Left ventricle myocardium inferior (tissue), 1 donor: ENCODE data around the gene TIGIT. TPM values are rescaled to one million over a fixed set of nuclear protein-coding genes. Genes with fewer than 3 reads are reported as not detected.
"Not testable (repeated sequence)": the region's sequence is repeated elsewhere in the genome, so short reads cannot be mapped to it uniquely, and the experiment has no call there.

Source experiments
- DNase-seq: peaks from one replicate; pipeline ENCODE4 v3.0.0-alpha.2; 2020
- H3K27ac ChIP-seq: fragments of 200-600 bp; replicated peaks from 2 replicates; pipeline ENCODE4 v1.8.0; 2021
- H3K27me3 ChIP-seq: fragments of 200-600 bp; 2 replicates; pipeline ENCODE4 v1.8.0; 2021; ENCODE audit warnings: low read depth
- H3K36me3 ChIP-seq: fragments of 200-600 bp; 2 replicates; pipeline ENCODE4 v1.8.0; 2021
- H3K4me1 ChIP-seq: fragments of 200-600 bp; 2 replicates; pipeline ENCODE4 v1.8.0; 2021
- H3K4me3 ChIP-seq: fragments of 200-600 bp; 2 replicates; pipeline ENCODE4 v1.8.0; 2021; ENCODE audit warnings: mild to moderate bottlenecking, moderate library complexity
- H3K9me3 ChIP-seq: fragments of 200-600 bp; replicated peaks from 2 replicates; pipeline ENCODE4 v1.8.0; 2021
- CTCF ChIP-seq: fragments of 200-600 bp; IDR thresholded peaks from 2 replicates; pipeline ENCODE4 v1.8.0; 2021; ENCODE audit warnings: antibody characterized with exemption, mild to moderate bottlenecking, borderline replicate concordance
- intact Hi-C: fragments of 100-400 bp; cut with micrococcal nuclease; formaldehyde crosslinking; loops from one replicate; pipeline ENCODE4 v1.11.0; 2022
- total RNA-seq: library from RNA; stranded (reverse); fragmentation: NEBNext Ultra II Directional; extraction: Animal tissue kit (Norgen Biotek cat#: 25700); gene quantifications from one replicate; pipeline ENCODE4 v1.2.1, GENCODE V29; 2021
- donor health status: DM: no; HTN: yes; CAD: no; lungs with severe emphysema.

Gene TIGIT
- total RNA-seq, 1 donor from 2014 or later: not detected

- H3K27ac ChIP-seq: no peak overlapping the region
- TF ChIP-seq CTCF: no peak
- no peak overlapping the region for H3K4me3 ChIP-seq
- H3K27me3 ChIP-seq: no peaks in the 10 kb centered on the region
- H3K9me3 ChIP-seq: peaks cover 49% of the 10 kb centered on the region
- intact Hi-C loops: no loop called here
- H3K4me1 ChIP-seq: no peaks in the 10 kb centered on the region
- no peaks in the 10 kb centered on the region for H3K36me3 ChIP-seq
- DNase-seq: no peak
Observed at GRCh38 chr3:114270019-114270418, 23.8 kb upstream of the TIGIT start.

- no peaks in the 10 kb centered on the region for H3K36me3 ChIP-seq
- no peaks in the 10 kb centered on the region for H3K27me3 ChIP-seq
- H3K27ac ChIP-seq: no peak overlapping the region
- intact Hi-C loops: no loop called here
- no peak for DNase-seq
- H3K4me3 ChIP-seq: no peak overlapping the region
- H3K9me3 ChIP-seq: peaks cover 32% of the 10 kb centered on the region
- no peaks in the 10 kb centered on the region for H3K4me1 ChIP-seq
- TF ChIP-seq CTCF: no peak
Observed at GRCh38 chr3:114272271-114272670, 21.6 kb upstream of the TIGIT start.

GRCh38 chr3:114274929-114275328 is 18.9 kb upstream of the TIGIT start:
- intact Hi-C loops: no loop called here
- no peak for DNase-seq
- H3K36me3 ChIP-seq: no peaks in the 10 kb centered on the region
- H3K9me3 ChIP-seq: peaks cover 9% of the 10 kb centered on the region
- H3K27ac ChIP-seq: no peak overlapping the region
- no peak overlapping the region for H3K4me3 ChIP-seq
- H3K4me1 ChIP-seq: no peaks in the 10 kb centered on the region
- H3K27me3 ChIP-seq: no peaks in the 10 kb centered on the region
- no peak for TF ChIP-seq CTCF

GRCh38 chr3:114276856-114277255 is 17.0 kb upstream of the TIGIT start:
- H3K27me3 ChIP-seq, DNase-seq, intact Hi-C loops, H3K4me3 ChIP-seq, H3K4me1 ChIP-seq, H3K36me3 ChIP-seq, H3K27ac ChIP-seq, H3K9me3 ChIP-seq: not testable (repeated sequence)

GRCh38 chr3:114284644-114285043 is 9.2 kb upstream of the TIGIT start:
- Histone ChIP-seq H3K27me3 (no peaks in the 10 kb centered on the region), H3K4me3 (no peak overlapping the region), H3K9me3 (no peaks in the 10 kb centered on the region), H3K27ac (no peak overlapping the region), H3K36me3 (no peaks in the 10 kb centered on the region), H3K4me1 (no peaks in the 10 kb centered on the region)
- intact Hi-C loops: no loop called here
- TF ChIP-seq CTCF: no peak
- DNase-seq: no peak

- H3K36me3 ChIP-seq: no peaks in the 10 kb centered on the region
- no peaks in the 10 kb centered on the region for H3K9me3 ChIP-seq
- intact Hi-C loops: no loop called here
- DNase-seq: no peak
- no peak overlapping the region for H3K4me3 ChIP-seq
- H3K27ac ChIP-seq: no peak overlapping the region
- no peaks in the 10 kb centered on the region for H3K4me1 ChIP-seq
- no peaks in the 10 kb centered on the region for H3K27me3 ChIP-seq
- TF ChIP-seq CTCF: no peak
Observed at GRCh38 chr3:114285648-114286230, 8.1 kb upstream of the TIGIT start.
